HUES6 (cell line): ENCODE results near the gene DUOXA1.
A peak's percentile ranks its signal among the peaks of the same experiment; 100 is the strongest.
"Not testable (repeated sequence)": the region's sequence is repeated elsewhere in the genome, so short reads cannot be mapped to it uniquely, and the experiment has no call there.

Experiments
- H3K27ac ChIP-seq: 2 replicates; pipeline ENCODE4 v1.7.0; 2013; ENCODE audit warnings: low read depth, mild to moderate bottlenecking, low read length, inconsistent platforms
- H3K27me3 ChIP-seq: 2 replicates; pipeline ENCODE4 v1.6.1; 2013; ENCODE audit warnings: low read length; ENCODE audit not compliant: control insufficient read depth, insufficient read depth
- H3K36me3 ChIP-seq: 2 replicates; pipeline ENCODE4 v1.6.1; 2013; ENCODE audit warnings: low read length; ENCODE audit not compliant: control insufficient read depth, insufficient read depth
- H3K4me1 ChIP-seq: 2 replicates; pipeline ENCODE4 v1.6.1; 2013; ENCODE audit warnings: low read length; ENCODE audit not compliant: control insufficient read depth, insufficient read depth
- H3K4me3 ChIP-seq: 2 replicates; pipeline ENCODE4 v1.5.1; 2013; ENCODE audit warnings: low read depth, low read length
- H3K9ac ChIP-seq: one replicate; pipeline ENCODE4 v1.6.1; 2013; ENCODE audit warnings: mild to moderate bottlenecking, low read length
- H3K9me3 ChIP-seq: 2 replicates; pipeline ENCODE4 v1.6.1; 2013; ENCODE audit warnings: low read depth, low read length; ENCODE audit not compliant: control insufficient read depth, insufficient read depth

DUOXA1 gene

DNA sequence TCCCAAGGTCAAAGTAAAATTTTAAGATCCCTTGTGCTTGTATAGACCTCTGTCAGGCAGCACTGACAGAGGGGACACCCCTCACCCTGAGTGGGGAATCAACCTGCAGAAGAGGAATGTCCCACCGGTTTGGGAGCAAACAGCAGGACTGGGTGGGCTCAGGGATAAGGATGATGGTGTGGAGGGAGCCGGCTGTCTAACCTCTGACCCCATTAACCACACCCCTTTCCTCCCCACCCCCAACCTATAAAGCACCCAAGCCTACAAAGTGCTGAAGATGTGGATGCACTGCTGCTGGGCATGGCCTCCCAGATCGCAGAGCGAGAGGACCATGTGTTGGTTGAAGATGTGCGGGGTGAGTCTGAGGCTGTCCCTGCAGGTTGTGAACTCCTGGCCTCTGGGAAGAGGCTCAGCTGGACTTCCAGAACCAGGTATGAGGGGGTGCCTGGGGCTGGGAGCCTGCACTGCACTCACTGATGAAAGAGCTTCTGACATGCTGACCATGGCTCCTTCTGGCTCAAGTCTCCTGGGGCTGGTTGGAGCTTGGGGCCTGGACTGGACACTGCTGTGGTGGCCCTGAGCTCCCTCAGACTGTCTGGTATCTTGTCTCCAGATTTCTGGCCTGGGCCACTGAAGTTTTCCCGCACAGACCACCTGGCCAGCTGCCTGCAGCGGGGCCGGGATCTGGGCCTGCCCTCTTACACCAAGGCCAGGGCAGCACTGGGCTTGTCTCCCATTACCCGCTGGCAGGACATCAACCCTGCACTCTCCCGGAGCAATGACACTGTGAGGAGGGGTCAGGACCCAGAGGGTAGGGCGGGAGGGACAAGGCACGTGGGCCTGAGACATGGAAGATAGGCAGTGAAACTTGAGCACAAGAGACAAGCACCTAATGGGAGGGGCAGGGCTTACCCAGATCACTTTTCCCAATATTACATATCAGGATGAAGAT, 9.4 kb upstream of the DUOXA1 start:
- Histone ChIP-seq H3K27ac (no peak overlapping the region), H3K27me3 (peaks cover 33% of the 10 kb centered on the region), H3K4me3 (no peak overlapping the region), H3K9ac (no peak overlapping the region), H3K9me3 (no peaks in the 10 kb centered on the region), H3K36me3 (no peaks in the 10 kb centered on the region), H3K4me1 (no peaks in the 10 kb centered on the region)

DNA sequence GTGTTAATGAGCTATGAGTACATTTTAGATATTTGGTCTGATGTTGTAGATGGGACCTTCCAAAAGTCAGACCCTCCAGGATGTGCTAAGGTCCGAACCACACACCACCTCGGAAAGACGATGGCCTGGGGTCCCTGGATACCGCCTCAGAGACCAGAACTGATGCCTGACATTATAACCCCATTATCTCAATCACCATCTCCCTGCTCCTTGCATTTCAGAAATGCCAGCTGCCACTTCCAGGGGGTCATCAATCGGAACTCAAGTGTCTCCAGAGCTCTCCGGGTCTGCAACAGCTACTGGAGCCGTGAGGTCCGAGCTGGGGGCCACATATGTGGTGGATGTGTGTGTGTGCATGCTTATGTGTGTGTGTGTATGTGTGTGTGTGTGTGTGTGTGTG, 8.0 kb upstream of the DUOXA1 start:
- no peaks in the 10 kb centered on the region for H3K4me1 ChIP-seq
- no peaks in the 10 kb centered on the region for H3K9me3 ChIP-seq
- H3K4me3 ChIP-seq = no peak overlapping the region
- H3K36me3 ChIP-seq = no peaks in the 10 kb centered on the region
- H3K9ac ChIP-seq = no peak overlapping the region
- peaks cover 47% of the 10 kb centered on the region for H3K27me3 ChIP-seq
- H3K27ac ChIP-seq = no peak overlapping the region

DNA sequence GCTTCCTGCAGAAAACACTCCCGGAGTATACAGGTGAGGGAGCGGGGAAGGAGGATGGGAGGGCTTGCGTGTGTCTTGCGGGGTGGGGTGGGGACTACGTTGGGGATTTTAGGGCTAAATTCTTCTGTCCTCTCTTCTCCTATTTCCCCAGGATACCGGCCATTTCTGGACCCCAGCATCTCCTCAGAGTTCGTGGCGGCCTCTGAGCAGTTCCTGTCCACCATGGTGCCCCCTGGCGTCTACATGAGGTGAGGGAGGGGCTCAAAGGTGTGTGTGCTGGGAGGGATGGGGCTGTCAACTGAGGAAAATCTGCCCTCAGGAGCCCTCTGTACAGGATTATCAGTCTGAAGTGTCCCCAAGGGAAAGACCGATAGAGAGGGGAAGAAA, 6.7 kb upstream of the DUOXA1 start:
- Histone ChIP-seq H3K27ac (no peak overlapping the region), H3K9ac (no peak overlapping the region), H3K36me3 (no peaks in the 10 kb centered on the region), H3K27me3 (peaks cover 60% of the 10 kb centered on the region), H3K4me3 (no peak overlapping the region), H3K4me1 (no peaks in the 10 kb centered on the region), H3K9me3 (no peaks in the 10 kb centered on the region)

DNA sequence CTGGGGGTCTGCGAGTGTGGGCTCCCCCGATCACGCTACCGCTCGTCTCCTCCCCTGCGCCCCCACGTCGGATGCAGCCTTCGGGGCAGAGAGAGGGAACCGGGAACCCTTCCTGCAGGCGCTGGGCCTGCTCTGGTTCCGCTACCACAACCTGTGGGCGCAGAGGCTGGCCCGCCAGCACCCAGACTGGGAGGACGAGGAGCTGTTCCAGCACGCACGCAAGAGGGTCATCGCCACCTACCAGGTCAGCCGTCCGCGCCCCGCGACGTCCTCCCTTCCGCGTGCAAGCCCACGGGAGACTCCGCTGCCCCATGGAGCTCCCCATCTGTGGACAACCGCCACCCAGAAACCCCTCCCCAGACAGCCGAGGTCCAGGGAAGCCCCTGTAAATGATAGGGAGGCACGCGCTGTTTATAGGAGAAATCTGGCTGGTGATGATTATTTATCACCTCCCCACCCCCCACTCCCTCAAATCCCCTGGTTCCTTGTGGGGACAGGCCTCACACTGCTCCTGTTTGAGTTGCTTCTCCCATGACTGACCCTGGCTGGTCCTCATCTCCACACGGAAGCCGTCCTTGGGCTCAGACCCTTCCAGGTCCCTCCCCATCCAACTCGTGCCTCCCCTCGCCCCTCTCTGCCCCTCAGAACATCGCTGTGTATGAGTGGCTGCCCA, 6.2 kb upstream of the DUOXA1 start:
- not testable (repeated sequence) for H3K9ac ChIP-seq, H3K4me1 ChIP-seq, H3K4me3 ChIP-seq, H3K36me3 ChIP-seq, H3K9me3 ChIP-seq, H3K27ac ChIP-seq
- H3K27me3 ChIP-seq = peaks cover 66% of the 10 kb centered on the region

DNA sequence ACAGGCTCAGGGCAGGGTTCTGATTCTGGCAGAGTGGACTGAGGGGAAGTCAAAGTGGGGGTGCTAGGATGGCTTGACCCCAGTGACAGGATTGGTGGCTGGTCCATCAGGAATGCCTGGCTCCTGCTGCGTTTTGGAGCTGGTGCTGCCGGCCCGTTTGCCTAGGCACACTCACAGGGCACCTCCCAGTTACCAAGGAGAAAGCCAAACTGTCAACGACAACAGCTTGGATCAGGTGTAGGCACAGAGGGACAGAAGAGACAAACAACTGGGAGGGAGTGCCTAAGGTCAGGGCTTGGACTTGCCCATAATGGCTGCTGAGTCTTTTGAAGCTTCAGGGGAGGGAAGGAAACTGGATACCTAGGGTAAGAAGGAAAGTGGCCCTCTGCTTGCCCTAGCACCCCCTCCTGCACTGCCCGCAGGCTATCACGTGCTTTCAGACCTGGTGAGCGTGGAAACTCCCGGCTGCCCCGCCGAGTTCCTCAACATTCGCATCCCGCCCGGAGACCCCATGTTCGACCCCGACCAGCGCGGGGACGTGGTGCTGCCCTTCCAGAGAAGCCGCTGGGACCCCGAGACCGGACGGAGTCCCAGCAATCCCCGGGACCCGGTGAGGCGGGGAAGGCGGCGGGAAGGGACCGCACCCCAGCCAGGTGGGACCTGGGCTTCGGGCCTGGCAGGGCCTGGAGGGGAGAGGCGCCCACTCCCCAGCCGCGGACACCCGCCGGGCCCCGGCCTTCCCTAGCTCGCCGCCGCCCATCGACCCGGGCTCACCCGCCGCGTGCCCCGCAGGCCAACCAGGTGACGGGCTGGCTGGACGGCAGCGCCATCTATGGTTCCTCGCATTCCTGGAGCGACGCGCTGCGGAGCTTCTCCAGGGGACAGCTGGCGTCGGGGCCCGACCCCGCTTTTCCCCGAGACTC, 5.3 kb upstream of the DUOXA1 start:
- Histone ChIP-seq H3K4me3 (peak overlapping the region; percentile 38), H3K27me3 (peaks cover 75% of the 10 kb centered on the region), H3K36me3 (no peaks in the 10 kb centered on the region), H3K4me1 (peaks cover 7% of the 10 kb centered on the region; the same call in 1 of the 2 replicates), H3K9me3 (no peaks in the 10 kb centered on the region), H3K27ac (no peak overlapping the region), H3K9ac (no peak overlapping the region)

DNA sequence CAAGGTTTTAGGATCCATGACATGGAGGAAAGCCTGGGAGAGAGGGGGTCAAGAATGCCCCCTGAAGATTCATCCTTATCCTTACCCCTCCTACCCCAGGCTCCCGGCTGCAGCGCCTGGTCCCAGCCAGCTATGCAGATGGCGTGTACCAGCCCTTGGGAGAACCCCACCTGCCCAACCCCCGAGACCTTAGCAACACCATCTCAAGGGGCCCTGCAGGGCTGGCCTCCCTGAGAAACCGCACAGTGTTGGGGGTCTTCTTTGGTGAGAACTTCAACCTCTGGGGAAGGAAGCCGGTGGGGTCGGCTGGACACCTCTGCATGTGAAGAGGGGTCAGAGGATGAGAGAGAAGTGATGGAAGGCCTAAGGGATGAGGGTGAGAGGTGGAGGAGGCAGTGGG, 4.4 kb upstream of the DUOXA1 start:
- H3K27me3 ChIP-seq = peaks cover 84% of the 10 kb centered on the region
- H3K36me3 ChIP-seq = no peaks in the 10 kb centered on the region

DNA sequence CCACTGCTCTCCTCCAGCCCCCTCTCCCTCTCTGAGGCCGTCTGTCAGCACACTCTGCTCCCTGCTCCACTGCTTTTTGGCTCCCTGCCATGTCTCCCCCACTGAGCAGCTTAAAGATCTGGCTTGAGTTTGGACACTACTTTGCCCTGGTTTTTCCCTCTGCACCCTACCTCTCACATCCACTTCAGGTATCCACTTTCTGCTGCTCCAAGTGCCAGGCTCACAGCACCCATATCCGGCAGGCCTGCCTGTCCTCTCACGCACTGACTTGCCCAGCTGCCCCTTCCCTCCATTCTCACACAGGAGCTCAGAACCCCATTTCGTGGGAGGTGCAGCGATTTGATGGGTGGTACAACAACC, 3.9 kb upstream of the DUOXA1 start:
- Histone ChIP-seq H3K9ac (no peak overlapping the region), H3K36me3 (no peaks in the 10 kb centered on the region), H3K9me3 (no peaks in the 10 kb centered on the region), H3K27ac (no peak overlapping the region), H3K4me3 (no peak overlapping the region), H3K4me1 (peaks cover 8% of the 10 kb centered on the region; the same call in 1 of the 2 replicates), H3K27me3 (peaks cover 89% of the 10 kb centered on the region)

More for the DNA sequence above, 4.4 kb upstream of the DUOXA1 start:
- Histone ChIP-seq H3K4me1 (peaks cover 8% of the 10 kb centered on the region; the same call in 1 of the 2 replicates), H3K9ac (no peak overlapping the region), H3K9me3 (no peaks in the 10 kb centered on the region), H3K27ac (no peak overlapping the region), H3K4me3 (no peak overlapping the region)

DNA sequence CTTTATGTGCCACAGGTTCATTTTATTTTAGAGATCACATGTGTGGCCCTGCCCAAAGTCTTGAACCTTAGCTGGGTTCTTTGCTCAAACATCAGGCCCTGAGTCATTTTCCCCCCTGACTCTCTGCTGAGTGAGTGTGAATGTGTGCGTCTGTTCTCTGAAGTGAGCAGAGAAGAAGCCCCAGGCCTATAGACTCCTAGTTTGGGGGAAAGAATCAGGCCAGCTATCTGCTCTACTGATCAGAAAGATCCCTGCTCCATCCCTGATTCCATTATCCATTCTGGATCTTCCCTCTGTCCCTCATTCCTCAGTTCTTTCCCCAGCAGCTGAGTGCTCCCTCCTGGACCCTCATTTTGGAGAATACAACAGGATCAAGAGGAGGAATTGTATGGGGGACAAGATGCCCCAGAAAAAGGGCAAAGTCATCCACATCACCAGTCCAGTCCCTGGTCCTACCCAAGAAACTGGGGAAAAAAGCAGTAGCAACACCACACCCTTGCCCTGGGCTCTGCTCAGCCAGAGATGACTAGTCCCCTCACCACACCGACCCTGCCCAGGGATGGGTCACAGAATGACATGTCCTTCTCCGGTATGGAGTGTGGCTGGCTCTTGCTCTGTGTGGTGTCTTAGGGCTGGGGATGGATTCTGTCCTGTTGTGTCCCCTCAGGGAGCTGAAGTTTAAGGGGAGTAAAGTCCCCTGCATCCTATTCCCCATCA, 3.3 kb upstream of the DUOXA1 start:
- Histone ChIP-seq H3K27me3 (peaks cover 93% of the 10 kb centered on the region), H3K4me1 (peaks cover 8% of the 10 kb centered on the region; the same call in 1 of the 2 replicates), H3K36me3 (no peaks in the 10 kb centered on the region), H3K27ac (no peak overlapping the region), H3K4me3 (no peak overlapping the region), H3K9ac (no peak overlapping the region), H3K9me3 (no peaks in the 10 kb centered on the region)

DNA sequence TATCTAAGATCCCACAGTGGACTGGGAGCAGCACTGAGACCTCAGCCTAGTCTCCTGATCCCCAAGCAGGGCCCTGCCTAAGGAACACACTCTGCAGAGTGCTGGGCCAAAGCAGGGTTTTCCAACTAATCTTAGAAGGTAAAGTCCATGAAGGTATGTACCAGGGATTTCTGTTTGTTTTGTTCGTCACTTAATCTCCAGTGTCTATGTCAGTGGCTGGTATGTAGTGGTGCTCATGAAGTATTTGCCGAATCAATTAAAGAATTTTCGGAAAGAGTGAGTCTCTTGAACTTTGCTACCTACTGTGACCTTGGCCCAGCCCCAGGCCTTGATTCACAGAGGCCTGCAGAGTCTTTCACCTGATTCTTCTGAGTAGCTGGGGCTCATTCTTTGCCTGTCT, 1.8 kb upstream of the DUOXA1 start:
- no peaks in the 10 kb centered on the region for H3K9me3 ChIP-seq
- H3K36me3 ChIP-seq = no peaks in the 10 kb centered on the region
- H3K27me3 ChIP-seq = peaks cover 98% of the 10 kb centered on the region
- no peak overlapping the region for H3K4me3 ChIP-seq
- peaks cover 8% of the 10 kb centered on the region; the same call in 1 of the 2 replicates for H3K4me1 ChIP-seq
- no peak overlapping the region for H3K27ac ChIP-seq
- no peak overlapping the region for H3K9ac ChIP-seq

DNA sequence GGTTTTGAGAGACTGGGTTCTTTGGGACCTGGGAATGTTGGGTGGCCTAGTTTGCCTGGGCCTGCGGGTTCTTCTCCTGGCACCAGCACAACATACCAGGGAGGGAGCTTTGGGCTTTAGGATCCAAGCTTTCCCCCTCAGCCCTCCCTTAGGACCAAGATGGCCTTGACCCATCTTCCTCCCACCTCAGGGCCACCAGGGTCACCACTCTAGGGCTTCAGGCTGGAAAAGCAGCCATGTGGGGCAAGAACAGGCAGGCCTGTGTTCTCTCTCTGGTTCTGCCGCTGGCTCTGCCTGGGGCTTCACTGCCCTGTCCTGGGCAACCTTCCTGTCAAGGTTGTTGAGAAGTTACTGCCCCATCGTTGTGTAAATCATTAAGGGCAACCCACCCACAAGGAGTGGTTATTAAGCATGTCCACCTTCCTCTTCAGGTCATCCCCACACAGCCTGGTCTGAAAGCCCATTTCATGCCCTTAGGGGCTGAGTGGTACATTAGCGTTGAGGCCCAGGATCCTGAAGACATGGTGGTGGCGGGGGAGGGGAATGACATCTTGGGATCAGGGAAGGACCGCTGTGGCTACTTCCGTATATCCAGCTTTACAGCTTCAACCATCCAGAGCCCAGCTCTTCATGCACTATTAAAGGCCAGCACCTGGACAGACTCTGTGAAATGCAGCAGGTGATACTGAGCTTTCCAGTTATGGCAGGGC, 767 bp upstream of the DUOXA1 start:
- Histone ChIP-seq H3K36me3 (no peaks in the 10 kb centered on the region), H3K27ac (no peak overlapping the region), H3K9me3 (no peaks in the 10 kb centered on the region), H3K4me3 (peak overlapping the region; percentile 84), H3K4me1 (peaks cover 8% of the 10 kb centered on the region; the same call in 1 of the 2 replicates), H3K27me3 (peaks cover 100% of the 10 kb centered on the region), H3K9ac (no peak overlapping the region)
